GM23338 (cell line): ENCODE results near the gene IPO13.

Experiments used
- EZH2 ChIP-seq: fragments of 200-600 bp; sonication (generic); IDR thresholded peaks from one replicate; pipeline ENCODE4 v1.8.0; 2017; ENCODE audit warnings: antibody characterized with exemption, mild to moderate bottlenecking, low read depth; ENCODE audit not compliant: unreplicated experiment
- EZH2phosphoT487 ChIP-seq: fragments of 200-600 bp; sonication (generic); IDR thresholded peaks from one replicate; pipeline ENCODE4 v1.8.1; 2018; ENCODE audit warnings: antibody characterized with exemption; ENCODE audit not compliant: unreplicated experiment
- TF ChIP-seq, protein P1 (sequence below), 2 experiments: fragments of 200-600 bp in 1 of 2; sonication (generic) in 1 of 2; conservative IDR thresholded peaks; 2 replicates each; pipeline versions ENCODE4 v1.5.1 to v1.6.1; 2016 to 2017; ENCODE audit warnings: antibody characterized with exemption in 2 of 2, low read depth in 2 of 2, mild to moderate bottlenecking in 2 of 2, moderate library complexity in 1 of 2

DNA sequence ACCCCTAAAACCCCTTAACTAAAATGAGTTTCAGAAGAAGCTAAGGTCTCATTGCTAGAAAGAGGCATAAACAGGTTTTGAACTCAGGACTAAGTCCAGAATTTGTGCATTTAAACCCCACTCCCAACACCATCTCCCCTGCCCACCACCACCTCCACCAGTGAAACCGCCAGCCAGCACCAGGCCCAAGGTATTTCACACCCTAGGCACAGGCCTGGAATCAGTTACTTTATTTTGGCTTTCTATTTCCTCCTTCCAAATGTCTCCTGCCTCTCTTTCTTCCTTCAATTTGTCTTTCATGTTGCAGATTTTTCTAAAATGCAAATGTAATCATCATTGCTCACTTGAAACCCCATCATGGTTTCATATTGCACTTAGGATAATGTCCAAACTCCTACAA, 1.9 kb upstream of the IPO13 start:
- TF ChIP-seq EZH2phosphoT487 (no peak), EZH2 (no peak)
- TF ChIP-seq, protein P1, sequence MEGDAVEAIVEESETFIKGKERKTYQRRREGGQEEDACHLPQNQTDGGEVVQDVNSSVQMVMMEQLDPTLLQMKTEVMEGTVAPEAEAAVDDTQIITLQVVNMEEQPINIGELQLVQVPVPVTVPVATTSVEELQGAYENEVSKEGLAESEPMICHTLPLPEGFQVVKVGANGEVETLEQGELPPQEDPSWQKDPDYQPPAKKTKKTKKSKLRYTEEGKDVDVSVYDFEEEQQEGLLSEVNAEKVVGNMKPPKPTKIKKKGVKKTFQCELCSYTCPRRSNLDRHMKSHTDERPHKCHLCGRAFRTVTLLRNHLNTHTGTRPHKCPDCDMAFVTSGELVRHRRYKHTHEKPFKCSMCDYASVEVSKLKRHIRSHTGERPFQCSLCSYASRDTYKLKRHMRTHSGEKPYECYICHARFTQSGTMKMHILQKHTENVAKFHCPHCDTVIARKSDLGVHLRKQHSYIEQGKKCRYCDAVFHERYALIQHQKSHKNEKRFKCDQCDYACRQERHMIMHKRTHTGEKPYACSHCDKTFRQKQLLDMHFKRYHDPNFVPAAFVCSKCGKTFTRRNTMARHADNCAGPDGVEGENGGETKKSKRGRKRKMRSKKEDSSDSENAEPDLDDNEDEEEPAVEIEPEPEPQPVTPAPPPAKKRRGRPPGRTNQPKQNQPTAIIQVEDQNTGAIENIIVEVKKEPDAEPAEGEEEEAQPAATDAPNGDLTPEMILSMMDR (conservative IDR thresholded peaks at IDR 0.05; ENCODE audit: low read depth in 2 of 2) = no peak
